GM12878 (cell line): Measurements from ENCODE around the gene CACNA1E. TPM values are rescaled to one million over a fixed set of nuclear protein-coding genes. Genes with fewer than 3 reads are reported as not detected.

Experiments
- ATAC-seq: fragments of 200-7000 bp; cut with Tn5 transposase; 3 replicates; pipeline ENCODE4 v1.9.1; 2020; ENCODE audit warnings: mild to moderate bottlenecking, moderate library complexity
- BruUV-seq: library from RNA; stranded (reverse); fragments of 400-500 nt; replicated peaks from 2 replicates; lab custom pipeline; 2021; lab: Mats Ljungman, UMichigan
- CTCF ChIA-PET: fragments of 300-600 bp; sonication (Branson Sonifier 250); formaldehyde crosslinking; extraction: SDS; loops from one replicate; lab custom pipeline; 2021; ENCODE audit warnings: inconsistent platforms; lab: Yijun Ruan, JAX
- POLR2A ChIA-PET: fragments of 350-600 bp; formaldehyde crosslinking; extraction: SDS; loops from one replicate; lab custom pipeline; 2021; ENCODE audit warnings: inconsistent platforms; lab: Charles Lee
- RAD21 ChIA-PET: fragments of 300-600 bp; sonication (Branson Sonifier 250); formaldehyde crosslinking; loops from one replicate; lab custom pipeline; 2023; ENCODE audit warnings: antibody characterized with exemption; ENCODE audit not compliant: unreplicated experiment; lab: Charles Lee
- SMC1A ChIA-PET: fragments of 300-600 bp; sonication (Branson Sonifier 250); formaldehyde crosslinking; loops from one replicate; lab custom pipeline; 2023; ENCODE audit not compliant: unreplicated experiment, uncharacterized antibody; lab: Charles Lee
- DNase-seq: peaks from one replicate; pipeline ENCODE4 v3.0.0-alpha.2; 2011; ENCODE audit warnings: low read depth, low spot score
- FAIRE-seq: peaks from 3 replicates; lab custom pipeline; 2011; peaks lifted over from hg19 to GRCh38; lab: Jason Lieb, UNC
- H2AFZ ChIP-seq: 2 replicates; pipeline ENCODE4 v1.6.0; 2011; ENCODE audit warnings: low read depth, low read length, control low read depth; ENCODE audit not compliant: control insufficient read depth
- H3K27ac ChIP-seq: 2 replicates; pipeline ENCODE4 v1.5.1; 2011; ENCODE audit warnings: control low read depth; ENCODE audit not compliant: control insufficient read depth, insufficient read depth
- H3K27me3 ChIP-seq, 2 experiments: replicated peaks in 1 of 2; 2 replicates each; pipeline versions ENCODE4 v1.6.0 to v1.6.1; 2011; ENCODE audit warnings: low read length in 1 of 2; ENCODE audit not compliant: control insufficient read depth in 2 of 2, insufficient read depth in 2 of 2
- H3K36me3 ChIP-seq, 2 experiments: 2 replicates each; pipeline ENCODE4 v1.5.1; 2011; ENCODE audit warnings: low read length in 1 of 2; ENCODE audit not compliant: control insufficient read depth in 2 of 2, insufficient read depth in 2 of 2
- H3K4me1 ChIP-seq: 2 replicates; pipeline ENCODE4 v1.6.1; 2011; ENCODE audit warnings: mild to moderate bottlenecking, low read length, moderate library complexity, mixed read lengths; ENCODE audit not compliant: control insufficient read depth, insufficient read depth
- H3K4me2 ChIP-seq: 2 replicates; pipeline ENCODE4 v1.6.0; 2011; ENCODE audit warnings: control low read depth; ENCODE audit not compliant: control insufficient read depth, insufficient read depth
- H3K4me3 ChIP-seq: fragments of 200-600 bp; sonication (generic); 2 replicates; pipeline ENCODE4 v1.5.1; 2016
- H3K79me2 ChIP-seq: 2 replicates; pipeline ENCODE4 v1.6.0; 2011; ENCODE audit warnings: low read length; ENCODE audit not compliant: control insufficient read depth, insufficient read depth
- H3K9ac ChIP-seq: 2 replicates; pipeline ENCODE4 v1.8.0; 2011; ENCODE audit warnings: low read length, control low read depth, mixed read lengths; ENCODE audit not compliant: control insufficient read depth, insufficient read depth
- H3K9me3 ChIP-seq: replicated peaks from 3 replicates; pipeline ENCODE4 v1.5.1; 2011; ENCODE audit warnings: mild to moderate bottlenecking, low read length; ENCODE audit not compliant: control insufficient read depth, insufficient read depth
- H4K20me1 ChIP-seq: 2 replicates; pipeline ENCODE4 v1.6.0; 2011; ENCODE audit not compliant: control insufficient read depth, insufficient read depth
- BCL11A ChIP-seq: IDR thresholded peaks from 2 replicates; pipeline ENCODE4 v1.6.1; 2011; ENCODE audit warnings: low read depth, low read length
- FOXK2 ChIP-seq: fragments of 450-650 bp; IDR thresholded peaks from 2 replicates; pipeline ENCODE4 v1.6.1; 2017; ENCODE audit warnings: mild to moderate bottlenecking, moderate library complexity
- MYC ChIP-seq: IDR thresholded peaks from 2 replicates; pipeline ENCODE4 v1.6.1; 2011; ENCODE audit warnings: mild to moderate bottlenecking, low read length, moderate library complexity, inconsistent platforms; ENCODE audit not compliant: insufficient read depth, insufficient replicate concordance, insufficient read length, severe bottlenecking
- TCF3 ChIP-seq: IDR thresholded peaks from 2 replicates; pipeline ENCODE4 v1.6.1; 2012; ENCODE audit warnings: low read depth, mild to moderate bottlenecking, low read length, borderline replicate concordance; ENCODE audit not compliant: insufficient read depth
- TCF7 ChIP-seq: IDR thresholded peaks from 2 replicates; pipeline ENCODE4 v1.6.1; 2014; ENCODE audit warnings: antibody characterized with exemption, borderline replicate concordance
- ZNF24 ChIP-seq: fragments of 450-650 bp; IDR thresholded peaks from 2 replicates; pipeline ENCODE4 v1.6.1; 2017; ENCODE audit warnings: antibody characterized with exemption, mild to moderate bottlenecking
- WGBS: methylation state at CpG from one replicate; pipeline ENCODE4 v1.1.6; 2016; ENCODE audit warnings: low lambda C conversion rate; ENCODE audit not compliant: insufficient replicate concordance, insufficient coverage; ENCODE audit errors: missing lambda C conversion rate; 5-methylcytosine and 5-hydroxymethylcytosine counted together
- in situ Hi-C: fragments of 300-500 bp; cut with MboI; formaldehyde crosslinking; loops from 9 replicates; pipeline ENCODE4 v1.14.3; 2018; ENCODE audit warnings: mixed read lengths
- intact Hi-C: fragments of 100-400 bp; cut with micrococcal nuclease; formaldehyde crosslinking; loops from one replicate; pipeline ENCODE4 v1.14.2; 2022; ENCODE audit not compliant: unreplicated experiment
- polyA plus RNA-seq, 11 experiments: library from polyadenylated mRNA; depleted of rRNA in 4 of 11; unstranded in 6 of 11; stranded (reverse) in 5 of 11; fragments of >200 nt; fragmentation: Nextera tagmentation in 4 of 11; fragmentation: Illumina TruSeq in 1 of 11; extraction: Ambion mirVana in 4 of 11; extraction: Trizol in 1 of 11; gene quantifications; 1 replicate in 1 of 11; 2 replicates in 10 of 11; pipeline versions ENCODE4 v1.2.1 to v1.2.3, GENCODE V29; 2011 to 2016; ENCODE audit warnings: inconsistent platforms in 2 of 11, missing spikeins in 2 of 11, low read depth in 1 of 11
- total RNA-seq, 4 experiments: library from RNA; depleted of rRNA in 3 of 4; stranded (reverse); fragments of >200 nt in 3 of 4; fragmentation: Illumina TruSeq in 1 of 4; extraction: Trizol in 1 of 4; gene quantifications; 2 replicates each; pipeline versions ENCODE4 v1.2.1 to v1.2.3, GENCODE V29; 2013 to 2021

The CACNA1E gene
- total and polyA plus RNA-seq, 10 of the 15 experiments (the other 5 are each of a cell fraction or from before 2014, with no cell fraction given) = 0.57 to 22.0 (median 8.5) TPM

DNA sequence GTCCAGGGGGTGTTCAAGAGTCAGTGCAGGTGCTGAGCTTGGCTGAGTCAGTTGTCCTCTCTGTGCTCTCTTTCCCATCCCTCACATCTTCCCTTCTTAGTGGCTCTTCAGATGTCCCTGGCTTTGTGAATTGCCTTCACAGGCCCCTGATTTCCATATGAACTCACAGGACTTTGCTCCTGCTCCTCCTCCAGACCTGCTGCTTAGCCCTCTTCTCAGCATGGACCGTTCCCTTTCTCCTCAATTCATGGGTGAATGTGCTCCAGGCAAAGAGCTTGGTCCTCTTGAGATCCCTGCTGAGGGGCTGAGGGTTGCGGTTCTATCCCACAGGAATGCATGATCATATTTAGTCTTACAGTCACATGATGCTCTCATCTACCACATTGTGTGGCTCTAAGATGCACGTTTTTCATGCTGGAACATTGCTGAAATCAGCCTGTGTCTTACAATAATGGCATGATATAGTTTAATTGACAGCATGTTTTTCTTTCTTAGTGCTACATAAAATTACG lies 30.5 kb downstream of the CACNA1E start:
- RAD21 ChIA-PET = interaction anchor here (0.5 to 16.9 kb wide), 3 partner anchors 10 to 423 kb away, joined by 3 to 278 read pairs (median 3); partner anchors contain the start of gene CACNA1E
- Histone ChIP-seq H3K36me3 (no peaks in the 10 kb centered on the region; a peak in 1 of 4 replicates), H3K4me3 (no peak overlapping the region), H3K4me2 (peak overlapping the region; percentile 83), H3K9ac (no peak overlapping the region), H3K27me3 (no peaks in the 10 kb centered on the region), H2AFZ (no peak overlapping the region), H4K20me1 (no peaks in the 10 kb centered on the region), H3K4me1 (peaks cover 25% of the 10 kb centered on the region), H3K79me2 (no peaks in the 10 kb centered on the region), H3K27ac (peak overlapping the region; percentile 35; the same call in 1 of the 2 replicates), H3K9me3 (no peaks in the 10 kb centered on the region)
- SMC1A ChIA-PET = interaction anchor here (0.8 to 4.5 kb wide), 8 partner anchors 13 to 163 kb away, joined by 3 to 24 read pairs (median 3); partner anchors contain the start of gene CACNA1E
- CTCF ChIA-PET = interaction anchor here (0.9 to 3.2 kb wide), 5 partner anchors 9 to 423 kb away, joined by 3 to 9 read pairs (median 5); no protein-coding TSS in a partner anchor
- in situ Hi-C loops = no loop called here
- ATAC-seq (no peak; the same call in 1 of the 3 replicates), FAIRE-seq (no peak), DNase-seq (no peak)
- no TSS peak for BruUV-seq
- POLR2A ChIA-PET = interaction anchor here (0.6 to 2.2 kb wide), 4 partner anchors 8 to 46 kb away, joined by 3 to 8 read pairs (median 4); no protein-coding TSS in a partner anchor
- TF ChIP-seq BCL11A (no peak), TCF7 (no peak), FOXK2 (no peak), TCF3 (no peak), ZNF24 (no peak), MYC (no peak)
- WGBS = 9% methylated on average over 4 of the region's 4 CpGs
- intact Hi-C loops = no loop called here
